ENCODE results near the gene TRIM50.
"Not testable (repeated sequence)": the region's sequence is repeated elsewhere in the genome, so short reads cannot be mapped to it uniquely, and the experiment has no call there.

The TRIM50 gene

GRCh38 chr7:73327922-73328321 lies at the start of gene TRIM50, which contains the start of gene FKBP6:
Gene TRIM50 (minus strand): TSS chr7:73328082. CDS start chr7:73324787, 3,295 bp downstream.
Gene FKBP6 (plus strand): TSS chr7:73328161. CDS start chr7:73328429, 268 bp downstream.
- not testable (repeated sequence) for DNase-seq (ENCODE audit: low spot score)

GRCh38 chr7:73376671-73377412 lies 49.0 kb upstream of the TRIM50 start:
- no peak for DNase-seq (ENCODE audit: low spot score)

- DNase-seq (ENCODE audit: low spot score): not testable (repeated sequence)
Observed at GRCh38 chr7:73376262-73376661, 48.4 kb upstream of the TRIM50 start.

- no peak for DNase-seq (ENCODE audit: low spot score)
Observed at GRCh38 chr7:73373741-73374140, 45.9 kb upstream of the TRIM50 start.

GRCh38 chr7:73369622-73370021 lies 41.7 kb upstream of the TRIM50 start:
- DNase-seq (ENCODE audit: low spot score): no peak

GRCh38 chr7:73369009-73369408 lies 41.1 kb upstream of the TRIM50 start:
- DNase-seq (ENCODE audit: low spot score): no peak

- no peak for DNase-seq (ENCODE audit: low spot score)
Observed at GRCh38 chr7:73366990-73367389, 39.1 kb upstream of the TRIM50 start.

- no peak for DNase-seq (ENCODE audit: low spot score)
Observed at GRCh38 chr7:73366127-73366526, 38.2 kb upstream of the TRIM50 start.

GRCh38 chr7:73364006-73364728 lies 36.3 kb upstream of the TRIM50 start:
- DNase-seq (ENCODE audit: low spot score): no peak

GRCh38 chr7:73363225-73364005 lies 35.5 kb upstream of the TRIM50 start:
- DNase-seq (ENCODE audit: low spot score): no peak

GRCh38 chr7:73360590-73360989 lies 32.7 kb upstream of the TRIM50 start:
- not testable (repeated sequence) for DNase-seq (ENCODE audit: low spot score)

GRCh38 chr7:73359746-73360375 lies 32.0 kb upstream of the TRIM50 start:
- DNase-seq (ENCODE audit: low spot score): no peak

GRCh38 chr7:73359306-73359705 lies 31.4 kb upstream of the TRIM50 start:
- no peak for DNase-seq (ENCODE audit: low spot score)

- DNase-seq (ENCODE audit: low spot score): no peak
Observed at GRCh38 chr7:73358590-73359275, 30.9 kb upstream of the TRIM50 start.

- DNase-seq (ENCODE audit: low spot score): no peak
Observed at GRCh38 chr7:73356159-73356558, 28.3 kb upstream of the TRIM50 start.

- no peak for DNase-seq (ENCODE audit: low spot score)
Observed at GRCh38 chr7:73354821-73355220, 26.9 kb upstream of the TRIM50 start.

GRCh38 chr7:73354196-73354595 lies 26.3 kb upstream of the TRIM50 start:
- no peak for DNase-seq (ENCODE audit: low spot score)

GRCh38 chr7:73353243-73353642 lies 25.4 kb upstream of the TRIM50 start:
- DNase-seq (ENCODE audit: low spot score): no peak

- no peak for DNase-seq (ENCODE audit: low spot score)
Observed at GRCh38 chr7:73352784-73353183, 24.9 kb upstream of the TRIM50 start.

- no peak for DNase-seq (ENCODE audit: low spot score)
Observed at GRCh38 chr7:73351447-73352167, 23.7 kb upstream of the TRIM50 start.
